ENCODE results near the gene CDH11. TPM values are rescaled to one million over a fixed set of nuclear protein-coding genes. Genes with fewer than 3 reads are reported as not detected.

Gene CDH11
- total and polyA plus RNA-seq, 9 of the 15 experiments (the other 6 are each of a cell fraction or from before 2014, with no cell fraction given): 0.18 TPM; not detected in 8

GRCh38 chr16:65114527-65114926 is 7.3 kb downstream of the CDH11 start:
- ChIA-PET CTCF (ENCODE audit: low intra/inter-chr PET ratio) (no interaction called here), POLR2A (no interaction called here)
- no peaks in the 10 kb centered on the region for H3K36me3 ChIP-seq (ENCODE audit: control insufficient read depth, insufficient read depth, low read length)
- WGBS (ENCODE audit: insufficient coverage, low coverage, missing lambda C conversion rate): 2% methylated on average over 7 of the region's 9 CpGs
- H4K20me1 ChIP-seq (replicated peaks; ENCODE audit: control insufficient read depth, insufficient read depth, low read length): no peaks in the 10 kb centered on the region
- no peaks in the 10 kb centered on the region for H3K9me1 ChIP-seq (ENCODE audit: control insufficient read depth, insufficient read depth, low read length)
- H3K27me3 ChIP-seq (ENCODE audit: control insufficient read depth in 2 of 2, insufficient read depth in 2 of 2, low read length in 2 of 2): no peaks in the 10 kb centered on the region
- no TSS peak for BruUV-seq (replicated peaks)
- no peaks in the 10 kb centered on the region for H3K79me2 ChIP-seq (ENCODE audit: control insufficient read depth, insufficient read depth, low read length)
- no peak overlapping the region for H3K9ac ChIP-seq (ENCODE audit: insufficient read depth in 1 of 2, low read depth in 2 of 2, low read length in 2 of 2)
- no peak overlapping the region for H2AFZ ChIP-seq (ENCODE audit: low read depth, low read length)
- no peak overlapping the region for H3K27ac ChIP-seq (ENCODE audit: extremely low read depth, low read depth, low read length)
- intact Hi-C loops (cut with micrococcal nuclease) (no loop called here), in situ Hi-C loops (cut with MboI) (no loop called here)
- no peak overlapping the region for H3K4me2 ChIP-seq (ENCODE audit: insufficient read depth, low read length)
- TF ChIP-seq ZNF639 (CRISPR knock-in tag; conservative IDR thresholded peaks at IDR 0.05 in 1 of 2, IDR thresholded peaks at IDR 0.05 in 1 of 2) (no peak), MEF2A (IDR thresholded peaks at IDR 0.05; ENCODE audit: control insufficient read depth, low read depth, low read length) (no peak), RFX5 (IDR thresholded peaks at IDR 0.05; ENCODE audit: low read depth, low read length) (no peak), ZFP30 (CRISPR knock-in tag; IDR thresholded peaks at IDR 0.05; ENCODE audit: borderline replicate concordance) (no peak), ZNF280A (IDR thresholded peaks at IDR 0.05; ENCODE audit: low read depth, partially characterized antibody) (no peak), ZBTB49 (CRISPR knock-in tag; IDR thresholded peaks at IDR 0.05; ENCODE audit: borderline replicate concordance) (no peak), KLF6 (CRISPR knock-in tag; IDR thresholded peaks at IDR 0.05; ENCODE audit: borderline replicate concordance) (no peak), PTTG1 (tag; IDR thresholded peaks at IDR 0.05; ENCODE audit: low read depth) (no peak), CSDE1 (IDR thresholded peaks at IDR 0.05) (no peak), PRMT5 (CRISPR knock-in tag; IDR thresholded peaks at IDR 0.05) (no peak), MYNN (IDR thresholded peaks at IDR 0.05) (no peak), MYNN (CRISPR knock-in tag; IDR thresholded peaks at IDR 0.05) (no peak), ZNF239 (CRISPR knock-in tag; IDR thresholded peaks at IDR 0.05) (no peak), TAF9B (IDR thresholded peaks at IDR 0.05; ENCODE audit: partially characterized antibody) (no peak), ZNF668 (CRISPR knock-in tag; IDR thresholded peaks at IDR 0.05) (no peak), TRIM24 (IDR thresholded peaks at IDR 0.05) (no peak), CAMTA2 (CRISPR knock-in tag; conservative IDR thresholded peaks at IDR 0.05) (no peak)
- DNase-seq (ENCODE audit: extremely low read depth in 1 of 4, low spot score in 3 of 4): no peak
- H3K4me1 ChIP-seq (replicated peaks in 1 of 2; ENCODE audit: control insufficient read depth in 2 of 2, insufficient read depth in 2 of 2, low read length in 2 of 2): no peaks in the 10 kb centered on the region
- no peak for ATAC-seq
- no peak for FAIRE-seq
- H3K9me3 ChIP-seq (replicated peaks; ENCODE audit: control insufficient read depth, insufficient read depth, low read depth, low read length): no peaks in the 10 kb centered on the region
- no peak overlapping the region for H3K4me3 ChIP-seq

Measured in K562 (cell line).